ENCODE data around the gene PDE3B. TPM values are rescaled to one million over a fixed set of nuclear protein-coding genes. Genes with fewer than 3 reads are reported as not detected.
A peak's percentile ranks its signal among the peaks of the same experiment; 100 is the strongest.

Gene PDE3B
- total and polyA plus RNA-seq, 7 experiments from 2014 or later, result 49.7 to 268 (median 139) TPM

DNA sequence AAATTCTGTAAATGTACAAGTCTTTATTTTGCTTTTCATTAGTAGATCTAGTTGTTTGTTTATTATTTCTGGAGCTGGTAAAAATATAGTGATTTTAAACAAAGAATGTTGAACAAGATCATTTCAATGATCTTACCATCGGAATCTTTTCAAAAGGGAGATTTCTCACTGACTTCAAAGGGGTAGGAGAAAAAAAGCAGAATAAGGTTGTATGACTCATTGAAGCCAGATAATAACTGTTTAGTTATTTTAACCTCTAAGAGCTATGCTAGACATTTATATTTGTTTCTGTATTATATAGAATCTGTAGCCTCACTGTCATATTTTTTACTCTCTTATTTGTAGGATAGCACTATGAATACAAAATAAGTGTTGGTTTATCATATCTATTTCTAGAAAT is 8.1 kb upstream of the PDE3B start:
- Mint-ChIP-seq H3K9me3 (peaks cover 4 to 42% (median 13%) of the 10 kb centered on the region in 11 donors), H3K36me3 (peaks cover 0 to 60% (median 18%) of the 10 kb centered on the region in 5 donors), H3K4me1 (peaks cover 39 to 72% (median 62%) of the 10 kb centered on the region in 7 donors), H3K27me3 (no peaks in the 10 kb centered on the region), H3K4me3 (peak overlapping the region in 9 of 10 donors; percentile 39 to 80 (median 58)), H3K27ac (peak overlapping the region; percentile 75 to 97 (median 88))
- CTCF ChIA-PET, result interaction anchor here (1.2 to 4.0 kb wide), 6 partner anchors 9 to 273 kb away, joined by 3 to 14 read pairs (median 4); no protein-coding TSS in a partner anchor
- POLR2A ChIA-PET, result interaction anchor here (0.6 to 5.5 kb wide), 8 partner anchors 9 to 115 kb away, joined by 3 to 44 read pairs (median 6); partner anchors contain the start of genes PDE3B and PSMA1
- DNase-seq (peak in 2 of 9 donors; percentile 7 to 37), ATAC-seq (peak; percentile 60)
- no peaks in the 10 kb centered on the region for H3K9me3 ChIP-seq (ENCODE audit: control insufficient read depth in 2 of 3, low read length in 3 of 3)
- H3K4me1 ChIP-seq (ENCODE audit: control insufficient read depth in 2 of 2, insufficient read depth in 2 of 2, low read length in 2 of 2), result peaks cover 39 to 57% of the 10 kb centered on the region in 2 donors
- H3K36me3 ChIP-seq (ENCODE audit: control insufficient read depth in 2 of 3, insufficient read depth in 3 of 3, low read length in 3 of 3), result no peaks in the 10 kb centered on the region
- H3K4me3 ChIP-seq (ENCODE audit: low read length), result no peak overlapping the region
- H3K27me3 ChIP-seq (ENCODE audit: control insufficient read depth in 2 of 2, insufficient read depth in 2 of 2, low read length in 2 of 2), result no peaks in the 10 kb centered on the region
- peak overlapping the region; percentile 39 for H3K27ac ChIP-seq (ENCODE audit: low read depth, low read length)
- intact Hi-C loops (cut with micrococcal nuclease), result loop anchor here in 1 of 2 donors (5.0 kb wide), 1 partner anchor 437 kb away; the partner anchor contains the start of gene CALCB

DNA sequence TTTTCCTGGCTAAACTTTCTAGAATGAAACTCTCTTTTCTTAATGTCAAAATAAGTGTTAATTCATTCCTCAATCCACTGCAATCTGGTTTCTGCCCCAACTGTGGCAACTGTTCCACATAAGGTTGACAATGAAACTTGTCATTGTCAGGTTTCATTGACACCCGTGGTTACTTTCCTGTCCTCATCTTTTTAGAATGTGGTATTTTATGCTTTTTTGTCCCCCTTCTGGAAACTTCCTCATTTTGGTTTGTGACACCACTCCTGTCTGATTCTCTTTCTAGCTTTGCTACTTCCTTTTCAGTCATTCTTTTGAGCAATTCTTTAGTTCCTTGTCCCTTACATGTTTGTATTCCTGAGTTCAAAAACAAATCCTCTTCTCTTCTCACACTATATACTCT is 7.5 kb upstream of the PDE3B start:
- peaks cover 39 to 77% (median 66%) of the 10 kb centered on the region in 7 donors for H3K4me1 Mint-ChIP-seq
- H3K27me3 Mint-ChIP-seq, result no peaks in the 10 kb centered on the region
- ATAC-seq (peak; percentile 56), DNase-seq (peak in 3 of 9 donors; percentile 14 to 45 (median 41))
- POLR2A ChIA-PET, result interaction anchor here (0.6 to 5.5 kb wide), 11 partner anchors 9 to 191 kb away, joined by 3 to 44 read pairs (median 5); partner anchors contain the start of genes PDE3B and PSMA1
- Histone ChIP-seq H3K36me3 (ENCODE audit: control insufficient read depth in 2 of 3, insufficient read depth in 3 of 3, low read length in 3 of 3) (no peaks in the 10 kb centered on the region), H3K4me3 (ENCODE audit: low read length) (no peak overlapping the region), H3K9me3 (ENCODE audit: control insufficient read depth in 2 of 3, low read length in 3 of 3) (no peaks in the 10 kb centered on the region), H3K4me1 (ENCODE audit: control insufficient read depth in 2 of 2, insufficient read depth in 2 of 2, low read length in 2 of 2) (peaks cover 39 to 57% of the 10 kb centered on the region in 2 donors), H3K27me3 (ENCODE audit: control insufficient read depth in 2 of 2, insufficient read depth in 2 of 2, low read length in 2 of 2) (no peaks in the 10 kb centered on the region), H3K27ac (ENCODE audit: low read depth, low read length) (no peak overlapping the region)
- CTCF ChIA-PET, result interaction anchor here (1.2 to 4.0 kb wide), 5 partner anchors 8 to 272 kb away, joined by 4 to 14 read pairs (median 4); no protein-coding TSS in a partner anchor
- peaks cover 0 to 59% (median 17%) of the 10 kb centered on the region in 5 donors for H3K36me3 Mint-ChIP-seq
- H3K27ac Mint-ChIP-seq, result peak overlapping the region; percentile 26 to 93 (median 77)
- H3K4me3 Mint-ChIP-seq, result peak overlapping the region; percentile 6 to 65 (median 51)
- H3K9me3 Mint-ChIP-seq, result peaks cover 4 to 37% (median 10%) of the 10 kb centered on the region in 11 donors
- intact Hi-C loops (cut with micrococcal nuclease), result loop anchor here in 1 of 2 donors (5.0 kb wide), 1 partner anchor 436 kb away; the partner anchor contains the start of gene CALCB

DNA sequence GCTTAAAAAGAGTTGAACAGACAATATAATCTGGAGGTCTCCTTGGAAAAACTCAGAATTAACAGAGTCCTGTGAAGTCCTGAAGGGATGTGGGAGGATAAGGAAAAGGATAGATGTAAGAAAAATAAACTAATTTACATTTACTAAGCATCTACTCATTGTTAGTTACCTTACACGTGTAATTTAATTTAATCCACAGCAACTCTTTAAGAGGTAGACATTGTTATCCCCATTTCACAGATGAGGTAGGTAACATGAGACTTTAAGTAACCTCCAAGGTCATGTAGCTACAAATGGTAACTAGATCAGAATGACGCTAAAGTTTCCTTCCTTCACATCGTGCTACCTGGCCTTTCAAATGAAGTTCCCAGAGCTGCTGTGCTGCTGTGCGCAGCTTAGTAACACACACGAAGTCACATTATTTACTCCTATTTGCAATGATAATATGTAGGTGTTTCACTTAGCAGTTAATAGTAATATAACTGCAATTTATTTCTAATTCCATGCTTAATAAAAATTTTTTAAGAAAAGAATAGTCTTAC is 5.7 kb upstream of the PDE3B start:
- Mint-ChIP-seq H3K4me3 (peak overlapping the region in 5 of 10 donors; percentile 20 to 69 (median 27)), H3K27ac (peak overlapping the region in 4 of 9 donors; percentile 5 to 80 (median 76))
- DNase-seq, result peak in 1 of 9 donors; percentile 30

DNA sequence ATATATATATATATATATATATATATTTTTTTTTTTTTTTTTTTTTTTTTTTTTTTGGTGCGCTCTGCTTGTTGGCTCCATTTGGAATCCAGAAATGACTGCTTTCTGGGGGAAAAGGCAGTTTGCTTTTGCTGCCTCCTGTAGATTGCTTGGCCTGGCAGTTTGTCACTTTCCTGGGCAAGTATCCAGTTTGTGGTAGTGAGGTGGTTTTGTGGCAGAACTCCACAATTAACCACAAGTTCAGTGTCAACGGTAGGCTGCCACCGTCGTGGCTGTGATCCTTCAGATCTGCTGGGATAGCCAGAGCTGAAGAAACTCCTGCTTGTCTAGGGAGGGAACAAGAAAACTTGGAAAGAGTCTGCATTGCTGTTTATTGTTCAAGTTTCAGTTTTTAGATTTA is 5.0 kb upstream of the PDE3B start:
- H3K4me1 Mint-ChIP-seq, result peaks cover 45 to 93% (median 83%) of the 10 kb centered on the region in 7 donors
- H3K27ac Mint-ChIP-seq, result peak overlapping the region in 6 of 9 donors; percentile 33 to 88 (median 67)

More for the DNA sequence above, 5.7 kb upstream of the PDE3B start:
- ChIA-PET CTCF (interaction anchor here (0.6 to 1.5 kb wide), 5 partner anchors 12 to 707 kb away, joined by 3 to 6 read pairs (median 4); no protein-coding TSS in a partner anchor), POLR2A (interaction anchor here (0.6 to 5.5 kb wide), 13 partner anchors 7 to 144 kb away, joined by 3 to 44 read pairs (median 3); partner anchors contain the start of gene PDE3B)
- H3K9me3 ChIP-seq (ENCODE audit: control insufficient read depth in 2 of 3, low read length in 3 of 3), result no peaks in the 10 kb centered on the region
- no peaks in the 10 kb centered on the region for H3K36me3 ChIP-seq (ENCODE audit: control insufficient read depth in 2 of 3, insufficient read depth in 3 of 3, low read length in 3 of 3)
- intact Hi-C loops (cut with micrococcal nuclease), result loop anchor here in 1 of 2 donors (5.0 kb wide), 1 partner anchor 434 kb away; the partner anchor contains the start of gene CALCB
- no peaks in the 10 kb centered on the region for H3K27me3 ChIP-seq (ENCODE audit: control insufficient read depth in 2 of 2, insufficient read depth in 2 of 2, low read length in 2 of 2)
- H3K4me1 ChIP-seq (ENCODE audit: control insufficient read depth in 2 of 2, insufficient read depth in 2 of 2, low read length in 2 of 2), result peaks cover 51 to 73% of the 10 kb centered on the region in 2 donors
- Mint-ChIP-seq H3K36me3 (peaks cover 0 to 68% (median 15%) of the 10 kb centered on the region in 5 donors), H3K9me3 (peaks cover 2 to 32% (median 8%) of the 10 kb centered on the region in 11 donors), H3K27me3 (no peaks in the 10 kb centered on the region), H3K4me1 (peaks cover 45 to 93% (median 84%) of the 10 kb centered on the region in 7 donors)
- H3K4me3 ChIP-seq (ENCODE audit: low read length), result no peak overlapping the region
- no peak overlapping the region for H3K27ac ChIP-seq (ENCODE audit: low read depth, low read length)
- no peak for ATAC-seq

DNA sequence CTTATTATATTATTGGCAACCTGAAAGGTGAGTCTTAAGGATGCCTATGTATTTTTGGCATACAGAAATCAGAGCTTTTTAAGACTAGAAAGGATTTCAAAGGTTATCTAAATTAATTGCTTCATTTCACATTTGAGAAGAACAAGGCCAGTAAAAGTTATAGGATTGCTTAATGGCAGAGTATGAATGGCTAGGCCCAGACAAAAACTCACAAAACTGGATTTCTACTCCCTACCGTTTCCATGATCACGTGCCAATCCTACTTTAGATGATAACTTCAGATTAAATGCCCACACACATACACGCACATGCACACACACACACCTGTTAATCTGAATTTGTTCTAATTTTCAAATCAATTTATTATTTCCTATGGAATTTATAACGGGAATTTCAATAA is 1.8 kb upstream of the PDE3B start:
- no peak for DNase-seq

More for the DNA sequence above, 5.0 kb upstream of the PDE3B start:
- ChIA-PET CTCF (interaction anchor here (0.6 to 1.5 kb wide), 4 partner anchors 21 to 708 kb away, joined by 3 to 4 read pairs (median 4); no protein-coding TSS in a partner anchor), POLR2A (interaction anchor here (0.6 to 2.3 kb wide), 9 partner anchors 13 to 144 kb away, joined by 3 to 14 read pairs (median 3); no protein-coding TSS in a partner anchor)
- H3K4me3 Mint-ChIP-seq, result peak overlapping the region; percentile 7 to 69 (median 54)
- no peaks in the 10 kb centered on the region for H3K9me3 ChIP-seq (ENCODE audit: control insufficient read depth in 2 of 3, low read length in 3 of 3)
- peaks cover 51 to 73% of the 10 kb centered on the region in 2 donors for H3K4me1 ChIP-seq (ENCODE audit: control insufficient read depth in 2 of 2, insufficient read depth in 2 of 2, low read length in 2 of 2)
- no peaks in the 10 kb centered on the region for H3K27me3 Mint-ChIP-seq
- no peak overlapping the region for H3K4me3 ChIP-seq (ENCODE audit: low read length)
- H3K27me3 ChIP-seq (ENCODE audit: control insufficient read depth in 2 of 2, insufficient read depth in 2 of 2, low read length in 2 of 2), result no peaks in the 10 kb centered on the region
- H3K9me3 Mint-ChIP-seq, result peaks cover 2 to 30% (median 8%) of the 10 kb centered on the region in 11 donors
- no peak overlapping the region for H3K27ac ChIP-seq (ENCODE audit: low read depth, low read length)
- DNase-seq (peak in 3 of 9 donors; percentile 8 to 31 (median 22)), ATAC-seq (no peak)
- H3K36me3 ChIP-seq (ENCODE audit: control insufficient read depth in 2 of 3, insufficient read depth in 3 of 3, low read length in 3 of 3), result peaks cover 0 to under 1% (median 0%) of the 10 kb centered on the region in 3 experiments
- H3K36me3 Mint-ChIP-seq, result peaks cover 0 to 67% (median 15%) of the 10 kb centered on the region in 5 donors
- intact Hi-C loops (cut with micrococcal nuclease), result loop anchor here in 1 of 2 donors (5.0 kb wide), 1 partner anchor 434 kb away; the partner anchor contains the start of gene CALCB

More for the DNA sequence above, 1.8 kb upstream of the PDE3B start:
- peaks cover 26 to 69% (median 53%) of the 10 kb centered on the region in 7 donors for H3K4me1 Mint-ChIP-seq
- H3K27me3 ChIP-seq (ENCODE audit: control insufficient read depth in 2 of 2, insufficient read depth in 2 of 2, low read length in 2 of 2), result no peaks in the 10 kb centered on the region
- H3K9me3 ChIP-seq (ENCODE audit: control insufficient read depth in 2 of 3, low read length in 3 of 3), result no peaks in the 10 kb centered on the region
- no peak overlapping the region for H3K27ac ChIP-seq (ENCODE audit: low read depth, low read length)
- H3K9me3 Mint-ChIP-seq, result peaks cover 0 to 7% (median 2%) of the 10 kb centered on the region in 11 donors
- H3K4me3 ChIP-seq (ENCODE audit: low read length), result no peak overlapping the region
- H3K27me3 Mint-ChIP-seq, result no peaks in the 10 kb centered on the region
- H3K4me1 ChIP-seq (ENCODE audit: control insufficient read depth in 2 of 2, insufficient read depth in 2 of 2, low read length in 2 of 2), result peaks cover 26 to 44% of the 10 kb centered on the region in 2 donors
- POLR2A ChIA-PET, result interaction anchor here (0.6 to 4.6 kb wide), 7 partner anchors 9 to 124 kb away, joined by 3 to 67 read pairs (median 4); no protein-coding TSS in a partner anchor
- H3K36me3 ChIP-seq (ENCODE audit: control insufficient read depth in 2 of 3, insufficient read depth in 3 of 3, low read length in 3 of 3), result peaks cover 0 to 14% (median 0%) of the 10 kb centered on the region in 3 experiments
- peaks cover 4 to 46% (median 9%) of the 10 kb centered on the region in 5 donors for H3K36me3 Mint-ChIP-seq
- intact Hi-C loops (cut with micrococcal nuclease), result loop anchor here (2.0 kb wide), 2 partner anchors 15 to 263 kb away; no protein-coding TSS in a partner anchor
- H3K27ac Mint-ChIP-seq, result peak overlapping the region in 8 of 9 donors; percentile 35 to 89 (median 75)
- CTCF ChIA-PET, result interaction anchor here (1.2 to 1.9 kb wide), 4 partner anchors 41 to 266 kb away, joined by 3 to 5 read pairs (median 4); no protein-coding TSS in a partner anchor
- ATAC-seq, result no peak
- peak overlapping the region; percentile 85 to 99 (median 92) for H3K4me3 Mint-ChIP-seq
